G401 (cell line): Measurements from ENCODE around the gene OR8D2. TPM values are rescaled to one million over a fixed set of nuclear protein-coding genes. Genes with fewer than 3 reads are reported as not detected.

Experiments used
- DNase-seq: peaks from one replicate; pipeline ENCODE4 v3.0.0-alpha.2; 2015; ENCODE audit warnings: low spot score
- in situ Hi-C: cut with HindIII; loops from 2 replicates; pipeline ENCODE4 v1.10.0; 2016; ENCODE audit warnings: low sequenced_read_pairs, mixed read lengths
- total RNA-seq: library from RNA; depleted of rRNA; stranded (reverse); fragments of >200 nt; shearing (Covaris generic); gene quantifications from 2 replicates; pipeline ENCODE4 v1.2.3, GENCODE V29; 2014; rRNA removed

The OR8D2 gene, protein sequence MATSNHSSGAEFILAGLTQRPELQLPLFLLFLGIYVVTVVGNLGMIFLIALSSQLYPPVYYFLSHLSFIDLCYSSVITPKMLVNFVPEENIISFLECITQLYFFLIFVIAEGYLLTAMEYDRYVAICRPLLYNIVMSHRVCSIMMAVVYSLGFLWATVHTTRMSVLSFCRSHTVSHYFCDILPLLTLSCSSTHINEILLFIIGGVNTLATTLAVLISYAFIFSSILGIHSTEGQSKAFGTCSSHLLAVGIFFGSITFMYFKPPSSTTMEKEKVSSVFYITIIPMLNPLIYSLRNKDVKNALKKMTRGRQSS
- not detected in 2 replicates for total RNA-seq

DNA sequence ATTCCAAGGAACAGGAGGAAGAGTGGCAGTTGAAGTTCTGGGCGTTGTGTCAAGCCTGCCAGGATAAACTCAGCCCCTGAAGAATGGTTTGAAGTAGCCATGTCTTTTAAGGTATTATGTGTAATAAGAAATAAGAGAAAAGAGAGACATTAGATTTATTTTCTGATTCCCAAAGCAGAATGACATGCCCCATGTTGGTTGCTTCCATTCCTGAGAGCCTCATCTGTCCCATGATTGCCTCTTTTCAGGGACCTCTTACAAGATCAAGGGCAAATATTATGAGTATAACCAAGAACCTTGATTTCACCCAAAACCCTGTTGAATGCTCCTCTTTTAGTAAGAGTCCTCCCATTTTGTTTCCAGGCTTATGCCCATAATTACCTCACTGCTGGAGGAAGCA, at the start of gene OR8D2:
OR8D2 (minus strand) TSS at position 101 of the 400 bp plus-strand sequence; CDS start at position 101, 0 bp downstream.
- DNase-seq, result no peak
- in situ Hi-C loops, result no loop called here

DNA sequence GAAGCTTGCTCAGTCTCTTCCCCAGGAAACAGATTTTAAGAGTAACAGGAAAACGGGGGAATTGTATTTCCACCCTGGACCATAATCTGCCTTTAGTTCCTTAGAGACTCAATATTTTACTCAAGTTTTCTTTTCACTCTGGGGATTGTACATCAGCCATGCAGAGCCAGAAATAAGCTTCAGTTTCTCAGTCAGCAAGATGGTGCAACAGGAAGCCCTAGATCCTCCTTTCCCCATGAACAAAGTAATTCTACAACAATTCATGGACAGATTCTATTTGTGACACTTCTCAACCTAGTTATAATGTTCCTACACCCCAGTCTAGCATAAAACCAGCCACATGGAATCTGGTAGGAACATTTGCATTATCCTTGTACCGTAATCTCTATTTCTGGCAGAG, 39.6 kb upstream of the OR8D2 start:
- no peak for DNase-seq
- in situ Hi-C loops, result no loop called here

DNA sequence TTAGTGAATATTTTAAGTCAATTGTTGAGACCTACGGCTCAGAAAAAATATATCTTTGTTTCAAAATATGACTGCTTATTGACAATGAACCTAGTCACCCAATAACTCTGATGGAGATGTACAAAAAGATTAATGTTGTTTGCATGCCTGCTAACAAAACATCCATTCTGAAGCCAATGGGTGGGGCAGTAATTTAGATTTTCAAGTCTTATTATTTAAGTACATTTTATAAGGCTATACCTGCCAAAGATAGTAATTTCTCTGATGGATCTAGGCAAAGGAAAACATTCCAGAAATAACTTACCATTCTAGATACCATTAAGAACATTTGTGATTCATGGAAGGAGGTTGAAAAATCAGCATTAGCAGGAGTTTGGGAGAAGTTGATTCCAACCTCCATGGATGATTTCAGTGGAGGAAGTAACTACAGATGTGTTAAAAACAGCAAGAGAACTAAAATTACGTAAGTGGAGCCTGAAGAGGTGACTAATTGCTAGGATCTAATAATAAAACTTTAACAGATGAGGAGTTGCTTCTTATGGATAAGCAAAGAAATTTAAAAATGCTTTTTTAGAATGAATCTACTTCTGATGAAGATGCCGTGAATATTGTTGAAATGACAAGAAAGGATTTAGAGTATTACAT, 26.4 kb upstream of the OR8D2 start:
- in situ Hi-C loops, result no loop called here
- no peak for DNase-seq

DNA sequence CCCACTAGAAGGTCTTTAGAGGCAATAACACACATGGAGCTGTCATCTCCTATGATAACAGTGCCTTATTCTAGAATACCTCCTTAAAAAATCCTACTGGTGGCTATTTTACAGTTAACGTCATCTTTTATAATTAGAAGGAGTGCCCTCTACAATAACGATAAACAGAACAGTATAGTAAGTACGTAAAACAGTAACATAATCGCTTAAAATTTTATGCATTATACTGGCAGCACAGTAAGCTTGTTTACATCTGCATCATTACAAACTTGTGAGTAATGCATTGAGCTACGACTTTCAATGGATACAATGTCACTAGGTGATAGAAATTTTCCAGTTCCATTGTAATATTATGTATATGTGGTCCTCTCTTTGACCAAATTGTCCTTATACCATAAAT, 24.3 kb upstream of the OR8D2 start:
- no peak for DNase-seq
- in situ Hi-C loops, result no loop called here

DNA sequence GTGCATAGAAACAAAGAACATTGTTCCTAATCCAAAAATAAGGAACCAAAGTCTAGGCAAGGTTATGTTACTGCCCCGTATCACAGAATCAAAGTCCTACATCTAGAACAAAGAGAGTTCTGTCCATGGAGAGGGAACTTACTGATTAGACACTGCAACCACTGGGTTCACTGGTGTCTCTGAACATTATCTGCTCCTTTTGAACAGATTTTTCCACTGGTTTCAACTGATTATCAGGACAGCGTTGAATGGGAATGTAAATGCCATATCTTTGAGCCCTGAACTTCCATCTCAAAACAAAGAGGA, 20.1 kb upstream of the OR8D2 start:
- in situ Hi-C loops, result no loop called here

DNA sequence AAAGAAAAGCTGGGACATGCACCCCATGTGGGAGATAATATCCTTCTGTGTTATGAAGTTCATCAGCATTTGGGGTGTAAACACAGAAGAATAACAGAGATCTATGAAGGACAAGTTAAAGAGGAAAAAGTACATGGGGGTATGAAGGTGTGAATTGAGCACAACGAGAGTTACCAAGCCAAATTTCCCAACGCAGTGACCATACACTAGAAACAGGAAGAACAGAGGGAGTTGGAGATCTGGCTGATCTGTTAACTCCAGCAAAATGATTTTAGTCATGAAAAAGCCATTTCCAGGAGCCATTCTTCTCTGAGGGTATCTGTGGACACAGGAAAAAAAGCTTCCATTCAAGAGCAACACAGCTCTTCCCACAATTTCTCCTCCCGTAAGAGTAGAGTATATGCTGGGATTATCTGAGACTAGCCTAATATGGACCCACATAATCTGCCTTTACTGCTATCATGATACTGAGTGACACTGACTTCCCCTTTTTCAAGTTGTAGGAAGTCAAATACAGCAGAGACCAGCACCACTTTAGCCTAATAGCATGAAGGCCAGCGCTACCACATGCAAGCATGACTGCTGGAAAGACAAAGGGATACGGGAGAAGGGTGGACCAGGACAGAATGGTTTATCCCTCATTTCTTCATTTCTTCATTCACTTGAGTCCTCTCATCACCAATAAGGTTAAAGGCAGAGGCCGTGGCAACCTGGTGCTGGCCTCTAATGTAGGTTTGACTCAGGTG, 19.6 kb upstream of the OR8D2 start:
- no peak for DNase-seq
- in situ Hi-C loops, result no loop called here

More for the DNA sequence above, 20.1 kb upstream of the OR8D2 start:
- no peak for DNase-seq

DNA sequence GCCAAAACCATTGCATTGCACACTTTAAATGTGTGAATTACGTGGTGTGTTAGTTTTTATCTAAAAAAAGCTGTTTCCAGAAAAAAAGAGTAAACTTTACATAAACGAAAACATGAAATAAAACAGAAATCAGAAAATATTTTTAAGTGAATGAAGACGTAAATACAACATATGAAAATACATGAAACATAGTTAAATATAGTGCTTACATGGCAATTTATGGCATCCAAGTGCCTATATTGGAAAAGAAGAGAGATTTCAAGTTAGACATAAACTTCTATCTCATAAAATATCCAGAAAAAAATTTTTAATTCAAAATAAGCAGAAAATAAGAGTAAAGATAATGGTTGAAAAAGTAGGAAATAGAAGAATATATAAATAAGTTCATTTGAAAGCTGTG, 11.9 kb upstream of the OR8D2 start:
- in situ Hi-C loops, result no loop called here

DNA sequence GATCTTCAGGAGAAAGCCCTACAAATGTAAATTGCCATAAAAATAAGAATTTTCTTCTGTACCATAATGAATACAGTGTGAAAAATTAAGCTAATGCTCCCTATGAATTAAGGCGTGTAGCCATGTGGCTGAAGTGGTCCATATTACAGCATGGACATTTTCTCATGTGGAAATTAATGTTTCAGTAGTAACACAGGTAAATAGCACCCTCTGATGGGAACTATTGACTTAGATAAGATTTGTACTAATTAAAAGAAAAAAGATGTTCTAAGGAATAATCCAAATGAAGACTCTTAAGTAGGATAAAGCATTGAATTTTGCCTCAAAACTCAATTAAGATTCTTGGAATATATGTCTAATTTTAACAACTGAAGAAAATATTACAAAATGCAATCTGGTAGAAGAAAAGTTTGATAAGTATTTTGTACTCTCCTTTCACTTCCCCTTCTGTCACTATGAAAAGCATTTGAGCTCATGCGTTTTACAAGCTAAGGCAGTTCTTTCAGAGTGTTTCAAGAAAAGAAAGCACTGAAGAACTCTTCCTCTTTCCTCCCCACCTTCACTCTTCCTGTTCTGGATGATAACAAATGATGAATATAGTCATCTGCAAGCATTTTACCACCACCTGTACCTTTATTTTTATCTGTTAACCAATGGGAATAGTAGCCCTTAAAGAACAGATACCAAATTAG, 9.9 kb upstream of the OR8D2 start:
- in situ Hi-C loops, result no loop called here
- no peak for DNase-seq

More for the DNA sequence above, 11.9 kb upstream of the OR8D2 start:
- no peak for DNase-seq

DNA sequence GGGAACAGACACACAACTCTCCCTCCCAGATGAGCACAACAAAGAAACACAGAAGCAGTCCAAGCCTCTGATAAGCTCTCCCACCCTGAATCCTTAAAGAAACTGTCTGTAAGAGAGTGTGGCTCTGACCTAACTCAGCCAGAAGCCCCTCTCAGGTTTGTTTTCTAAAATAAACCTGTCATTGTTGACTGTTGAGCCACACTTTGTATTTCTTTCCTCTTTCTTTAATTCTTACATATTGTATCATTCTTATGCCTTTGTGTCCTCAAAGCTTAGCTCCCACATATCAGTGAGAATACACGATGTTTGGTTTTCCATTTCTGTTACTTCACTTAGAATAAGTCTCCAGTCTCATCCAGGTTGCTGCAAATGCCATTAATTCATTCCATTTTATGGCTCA, 7.8 kb upstream of the OR8D2 start:
- DNase-seq, result no peak
- in situ Hi-C loops, result no loop called here

DNA sequence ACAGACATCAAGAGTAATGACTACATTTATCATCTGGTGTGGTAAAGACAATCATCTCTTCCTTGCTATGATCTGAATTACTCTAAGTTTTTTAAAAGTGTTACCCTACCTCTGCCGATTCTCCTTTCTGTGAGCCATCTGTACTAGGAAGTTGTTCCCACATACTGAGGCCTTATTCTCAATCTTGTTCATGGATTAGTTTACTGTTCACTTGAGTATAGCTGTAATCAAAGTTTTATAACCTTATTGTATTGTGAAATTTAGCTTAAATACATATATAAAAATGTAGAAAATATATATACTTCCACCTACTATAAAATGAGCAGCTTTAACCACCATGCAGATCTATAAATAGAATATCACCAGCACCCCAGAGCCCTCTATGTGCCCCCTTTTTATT, 2.4 kb upstream of the OR8D2 start:
- in situ Hi-C loops, result no loop called here
- DNase-seq, result no peak

DNA sequence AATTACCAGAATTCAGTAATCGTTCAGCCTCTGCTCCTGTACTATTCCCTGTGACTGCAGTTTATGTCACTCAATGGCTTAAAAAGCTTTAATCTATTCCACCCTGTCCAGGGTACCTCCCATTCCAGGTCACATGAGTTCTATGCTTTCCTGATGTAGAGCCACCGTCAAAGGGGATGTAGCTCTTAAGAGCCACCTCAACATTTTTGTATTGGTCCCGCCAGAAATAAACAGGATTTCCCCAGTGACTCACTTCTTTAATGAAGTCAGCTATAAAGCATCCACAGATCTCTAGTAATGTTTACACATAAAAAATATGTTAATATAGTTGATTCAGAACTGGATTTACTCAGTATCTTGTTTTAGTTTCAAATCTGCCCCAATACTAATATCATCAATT, 4.9 kb downstream of the OR8D2 start:
- in situ Hi-C loops, result no loop called here
- DNase-seq, result no peak

DNA sequence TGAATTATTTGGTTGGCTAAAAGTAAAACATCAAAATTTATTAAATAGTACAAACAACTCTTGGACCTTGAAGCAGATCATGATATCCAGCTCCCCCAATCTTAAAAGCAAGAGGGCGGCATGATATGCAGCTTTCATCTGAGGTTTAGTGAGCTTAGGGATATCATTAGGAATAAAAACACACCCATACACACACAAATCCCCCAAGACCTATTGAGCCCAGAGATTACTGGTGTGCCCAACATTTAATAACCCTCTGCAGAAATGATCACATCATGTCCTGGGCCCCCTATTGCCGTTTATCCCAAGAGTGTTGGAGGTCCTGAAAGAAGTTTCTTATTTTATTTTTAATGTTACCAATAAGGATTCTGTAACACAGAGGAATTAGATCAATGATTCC, 6.1 kb downstream of the OR8D2 start, which contains the start of gene OR8D1:
OR8D1 (minus strand) TSS at position 101 of the 400 bp plus-strand sequence. CDS start 3,183 bp downstream, outside the sequence.
- in situ Hi-C loops, result no loop called here
- no peak for DNase-seq

DNA sequence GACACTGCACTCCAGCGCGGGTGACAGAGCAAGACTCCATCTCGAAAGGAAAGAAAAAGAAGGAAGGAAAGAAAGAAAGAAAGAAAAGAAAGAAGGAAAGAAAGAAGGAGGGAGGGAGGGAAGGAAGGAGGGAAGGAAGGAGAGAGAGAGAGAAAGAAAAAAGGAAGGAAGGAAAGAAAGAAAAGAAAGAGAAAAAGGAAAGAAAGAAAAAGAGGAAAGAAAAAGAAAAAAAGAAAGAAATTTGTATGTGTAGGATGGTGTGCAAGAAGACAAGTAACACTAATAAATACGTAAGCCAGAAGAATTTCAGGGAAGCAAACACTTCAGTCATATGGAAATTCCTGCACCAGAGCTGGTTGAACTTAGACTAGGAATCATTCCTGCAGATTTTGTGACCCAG, 6.9 kb downstream of the OR8D2 start:
- DNase-seq, result no peak
- in situ Hi-C loops, result no loop called here

DNA sequence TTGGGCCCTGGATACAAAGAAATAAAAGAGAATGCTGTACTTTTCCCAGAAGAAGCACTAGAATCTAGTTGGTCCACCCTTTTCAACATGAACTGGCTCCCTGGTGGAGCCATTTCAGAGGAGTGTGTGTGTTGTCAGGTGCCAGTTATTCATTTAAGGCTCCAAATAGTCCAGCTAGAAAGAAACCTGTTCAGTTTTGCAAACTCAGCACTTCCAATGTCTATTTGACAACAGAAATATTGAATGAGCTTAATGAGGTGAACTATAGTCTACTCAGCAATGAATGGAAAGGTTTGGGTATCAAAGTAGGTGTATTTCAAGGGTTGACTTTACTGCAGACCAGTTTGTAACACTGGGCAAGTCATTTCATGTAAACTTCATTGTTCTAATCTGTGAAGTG, 8.3 kb downstream of the OR8D2 start:
- no peak for DNase-seq
- in situ Hi-C loops, result no loop called here

DNA sequence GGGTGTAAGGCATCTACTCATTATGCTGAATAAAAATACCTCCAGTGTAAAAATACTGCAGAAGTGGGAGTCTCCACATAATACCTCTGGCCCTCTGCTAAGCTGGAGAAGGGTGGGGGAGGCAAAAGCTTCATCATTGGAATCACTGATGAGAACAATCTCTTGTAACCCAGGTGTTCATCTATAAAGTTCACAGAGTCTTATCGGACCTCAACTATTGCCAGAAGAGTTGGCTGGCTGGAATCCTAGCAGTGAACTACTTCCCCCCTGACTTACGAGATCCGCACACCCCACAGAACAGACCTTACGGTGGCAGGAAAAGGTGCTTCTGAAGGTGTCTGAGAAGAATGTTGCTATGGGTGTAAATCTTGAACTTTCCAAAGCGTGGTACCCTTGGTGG, 8.7 kb downstream of the OR8D2 start:
- in situ Hi-C loops, result no loop called here
- DNase-seq, result no peak

DNA sequence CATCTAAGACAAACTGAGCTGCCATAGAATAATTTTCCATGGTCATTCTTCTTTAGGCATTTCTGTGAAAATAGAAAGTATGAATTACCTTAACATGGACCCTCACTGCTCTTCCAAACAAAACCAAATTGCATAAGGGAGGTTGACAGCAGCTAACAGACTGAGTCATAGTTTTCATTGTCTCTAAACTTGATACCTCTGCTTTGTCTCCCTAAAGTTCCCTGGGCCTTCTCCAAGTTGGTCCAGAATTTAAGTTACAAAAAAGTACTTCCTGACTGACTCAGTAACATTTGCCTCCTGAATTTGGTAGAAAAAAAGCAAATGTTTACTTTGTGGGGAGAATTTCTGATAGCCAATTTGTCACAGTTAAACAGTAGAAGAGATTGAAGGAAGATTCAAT, 9.3 kb downstream of the OR8D2 start:
- no peak for DNase-seq
- in situ Hi-C loops, result no loop called here

DNA sequence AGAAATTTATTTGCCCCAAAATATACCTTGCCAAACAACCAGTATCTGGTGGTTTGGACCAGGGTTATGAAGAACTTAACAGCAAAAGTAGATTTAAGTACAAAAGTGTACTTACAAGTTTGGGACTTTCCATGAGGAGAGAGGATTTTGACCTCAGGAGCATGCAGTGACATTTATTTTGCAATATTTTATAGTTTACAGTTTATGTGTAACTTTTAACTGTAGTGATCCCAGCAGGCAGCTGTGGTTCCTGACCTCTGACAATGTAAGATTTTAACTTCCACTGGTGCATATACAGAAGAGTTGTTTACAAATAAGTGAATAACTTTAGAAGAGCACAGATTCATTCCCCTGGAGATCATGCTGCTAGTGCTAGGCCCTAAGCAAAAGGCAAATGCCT, 12.9 kb downstream of the OR8D2 start:
- DNase-seq, result no peak
- in situ Hi-C loops, result no loop called here

DNA sequence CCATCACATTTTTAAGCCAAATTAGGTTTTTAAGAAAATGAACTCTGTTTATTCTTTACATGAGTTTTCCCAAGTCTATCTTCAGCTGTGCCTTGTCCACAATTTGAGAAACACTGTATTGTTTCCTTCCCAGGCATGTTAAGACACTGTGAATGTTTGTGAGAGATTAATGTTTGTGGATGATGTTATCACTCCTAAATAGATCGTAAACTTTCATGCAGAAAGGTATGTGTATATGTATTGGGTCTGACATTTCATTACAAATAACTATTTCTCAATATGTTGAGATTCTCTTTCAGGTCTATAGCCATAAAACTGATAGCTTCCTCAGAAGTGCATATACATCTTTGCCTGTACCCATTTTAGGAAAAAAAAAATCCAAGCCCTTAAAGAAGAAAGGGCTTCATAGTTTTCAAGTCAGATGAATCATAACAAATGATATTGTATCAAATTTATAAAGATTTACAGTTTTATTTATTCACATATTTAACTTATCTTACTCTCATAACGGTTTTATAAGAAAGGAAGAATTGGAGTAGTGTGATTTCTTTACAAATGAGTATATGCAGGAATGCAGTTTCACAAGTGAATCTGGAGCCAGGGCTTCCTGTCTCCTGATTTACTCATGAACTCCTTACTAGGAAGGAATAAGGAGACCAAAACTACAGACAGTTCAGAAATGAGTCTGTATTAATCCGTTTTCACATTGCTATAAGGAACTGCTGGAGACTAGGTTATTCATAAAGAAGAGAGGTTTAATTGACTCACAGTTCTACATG, 17.5 kb downstream of the OR8D2 start:
- no peak for DNase-seq
- in situ Hi-C loops, result no loop called here

DNA sequence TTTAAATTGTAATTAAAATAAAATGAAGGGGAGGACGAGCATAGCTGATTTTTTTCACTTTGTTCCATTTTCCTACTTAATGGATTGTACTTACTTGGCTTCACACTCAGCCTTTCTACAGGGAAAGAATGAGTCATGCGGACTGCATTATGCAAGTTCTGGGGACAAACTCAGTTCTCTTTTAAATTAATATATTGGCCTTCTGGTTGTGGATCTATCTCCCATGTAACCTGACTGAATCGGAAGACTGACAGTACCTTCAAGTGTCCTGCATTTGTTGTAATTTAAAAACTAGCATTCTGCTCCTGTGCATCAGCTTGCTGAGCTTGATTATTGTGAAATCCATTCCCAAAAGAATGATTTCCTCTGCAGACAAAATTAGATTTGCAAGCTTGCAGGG, 18.4 kb downstream of the OR8D2 start:
- in situ Hi-C loops, result no loop called here
- DNase-seq, result no peak
